ENCODE results near the gene NTRK2.

DNA sequence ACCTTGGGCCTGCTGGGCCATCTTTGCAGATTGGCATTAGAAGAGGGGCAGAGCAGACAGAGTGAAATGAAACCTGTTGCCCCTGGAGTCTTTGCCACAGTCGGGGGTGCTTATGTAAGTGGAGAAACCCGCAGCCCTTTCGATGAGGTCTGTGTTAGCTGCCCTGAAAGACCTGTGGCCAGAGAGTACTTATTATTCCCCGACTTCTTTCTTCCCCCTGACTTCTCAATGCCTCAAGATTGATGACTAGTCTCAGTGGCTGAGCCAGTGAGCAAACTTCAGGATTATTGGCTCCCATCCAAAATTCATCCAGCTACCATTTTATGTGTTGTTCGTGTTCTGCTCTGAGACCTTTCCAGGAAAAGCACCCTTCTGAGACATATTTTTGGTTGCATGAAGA lies 7.6 kb downstream of the NTRK2 start:
- TF ChIP-seq, protein P1, sequence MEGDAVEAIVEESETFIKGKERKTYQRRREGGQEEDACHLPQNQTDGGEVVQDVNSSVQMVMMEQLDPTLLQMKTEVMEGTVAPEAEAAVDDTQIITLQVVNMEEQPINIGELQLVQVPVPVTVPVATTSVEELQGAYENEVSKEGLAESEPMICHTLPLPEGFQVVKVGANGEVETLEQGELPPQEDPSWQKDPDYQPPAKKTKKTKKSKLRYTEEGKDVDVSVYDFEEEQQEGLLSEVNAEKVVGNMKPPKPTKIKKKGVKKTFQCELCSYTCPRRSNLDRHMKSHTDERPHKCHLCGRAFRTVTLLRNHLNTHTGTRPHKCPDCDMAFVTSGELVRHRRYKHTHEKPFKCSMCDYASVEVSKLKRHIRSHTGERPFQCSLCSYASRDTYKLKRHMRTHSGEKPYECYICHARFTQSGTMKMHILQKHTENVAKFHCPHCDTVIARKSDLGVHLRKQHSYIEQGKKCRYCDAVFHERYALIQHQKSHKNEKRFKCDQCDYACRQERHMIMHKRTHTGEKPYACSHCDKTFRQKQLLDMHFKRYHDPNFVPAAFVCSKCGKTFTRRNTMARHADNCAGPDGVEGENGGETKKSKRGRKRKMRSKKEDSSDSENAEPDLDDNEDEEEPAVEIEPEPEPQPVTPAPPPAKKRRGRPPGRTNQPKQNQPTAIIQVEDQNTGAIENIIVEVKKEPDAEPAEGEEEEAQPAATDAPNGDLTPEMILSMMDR (IDR thresholded peaks at IDR 0.05) = no peak
- TF ChIP-seq POLR2A (IDR thresholded peaks at IDR 0.05) = no peak
- no peak for TF ChIP-seq POLR2AphosphoS5 (IDR thresholded peaks at IDR 0.05; ENCODE audit: insufficient read depth in 1 of 2, low read depth in 1 of 2)

All from vagina (tissue), 2 donors.